Stimulated activated effector memory CD8-positive, alpha-beta T cell treated with anti-CD3 and anti-CD28 coated beads, Interleukin-12 subunit alpha, Interleukin-12 subunit beta, amount 100 ng/mL, for 72 hours (primary cell): ENCODE measurements around the gene FGF3.
A peak's percentile ranks its signal among the peaks of the same experiment; 100 is the strongest.

Experiments
- ATAC-seq: fragments of 150-1000 bp; cut with Tn5 transposase; 2 replicates; pipeline ENCODE4 v1.10.0; 2021
- DNase-seq, 2 donors: peaks; one replicate each; pipeline ENCODE4 v3.0.0; 2021 to 2022; ENCODE audit warnings: low spot score in 2 of 2
- H3K27ac Mint-ChIP-seq: one replicate; pipeline ENCODE4 v1.8.0; 2022; ENCODE audit warnings: mild to moderate bottlenecking, mixed read lengths
- H3K36me3 Mint-ChIP-seq: one replicate; pipeline ENCODE4 v1.8.0; 2022; ENCODE audit warnings: mild to moderate bottlenecking, mixed read lengths
- H3K4me1 Mint-ChIP-seq: one replicate; pipeline ENCODE4 v1.8.0; 2022; ENCODE audit warnings: mixed read lengths
- H3K4me3 Mint-ChIP-seq: one replicate; pipeline ENCODE4 v1.8.0; 2022; ENCODE audit warnings: mild to moderate bottlenecking, mixed read lengths
- H3K9me3 Mint-ChIP-seq: one replicate; pipeline ENCODE4 v1.8.0; 2022; ENCODE audit warnings: mixed read lengths

The FGF3 gene

DNA sequence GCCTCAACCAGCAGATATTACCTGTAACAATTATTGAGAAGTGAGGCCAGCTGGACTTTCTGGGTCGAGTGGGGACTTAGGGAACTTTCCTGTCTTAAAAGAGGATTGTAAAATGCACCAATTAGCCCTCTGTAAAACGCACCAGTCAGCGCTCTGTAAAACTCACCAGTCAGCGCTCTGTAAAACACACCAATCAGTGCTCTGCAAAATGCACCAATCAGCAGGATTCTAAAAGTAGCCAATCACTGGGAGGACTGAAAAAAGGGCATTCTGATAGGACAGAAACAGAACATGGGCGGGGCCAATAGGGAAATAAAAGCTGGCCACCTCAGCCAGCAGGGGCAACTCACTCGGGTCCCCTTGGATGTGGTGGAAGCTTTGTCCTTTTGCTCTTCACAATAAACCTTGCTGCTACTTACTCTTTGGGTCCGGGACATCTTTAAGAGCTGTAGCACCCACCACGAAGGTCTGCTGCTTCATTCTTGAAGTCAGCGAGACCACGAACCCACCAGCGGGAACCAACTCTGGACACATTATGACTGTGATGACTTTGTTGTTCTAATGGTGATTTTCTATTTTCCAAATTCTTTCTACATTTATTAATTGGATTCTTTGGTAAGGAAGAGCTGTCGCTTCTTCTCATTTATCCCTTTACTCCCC lies 40.2 kb upstream of the FGF3 start:
- Mint-ChIP-seq H3K4me1 (no peaks in the 10 kb centered on the region), H3K4me3 (no peak overlapping the region), H3K36me3 (no peaks in the 10 kb centered on the region), H3K9me3 (no peaks in the 10 kb centered on the region), H3K27ac (no peak overlapping the region)
- DNase-seq, result no peak
- no peak for ATAC-seq

DNA sequence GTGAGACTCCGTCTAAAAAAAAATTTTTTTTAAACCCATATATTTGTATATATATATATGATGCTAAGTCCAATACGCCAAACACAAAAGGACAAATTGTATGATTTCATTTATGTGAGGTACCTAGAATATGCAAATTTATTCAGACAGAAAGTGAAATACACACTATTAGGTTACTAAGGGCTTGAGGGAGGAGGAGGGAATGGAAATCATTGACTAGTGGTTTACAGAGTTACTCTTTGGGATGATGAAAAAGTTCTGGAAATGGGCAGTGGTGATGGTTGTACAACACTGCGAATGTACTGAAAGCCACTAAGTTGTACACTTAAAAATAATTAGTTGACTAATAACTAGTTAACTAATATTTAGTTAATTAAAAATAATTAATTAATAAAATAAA lies 36.2 kb upstream of the FGF3 start:
- Mint-ChIP-seq H3K27ac (no peak overlapping the region), H3K4me3 (no peak overlapping the region), H3K36me3 (no peaks in the 10 kb centered on the region), H3K4me1 (no peaks in the 10 kb centered on the region), H3K9me3 (no peaks in the 10 kb centered on the region)
- no peak for DNase-seq
- no peak for ATAC-seq

DNA sequence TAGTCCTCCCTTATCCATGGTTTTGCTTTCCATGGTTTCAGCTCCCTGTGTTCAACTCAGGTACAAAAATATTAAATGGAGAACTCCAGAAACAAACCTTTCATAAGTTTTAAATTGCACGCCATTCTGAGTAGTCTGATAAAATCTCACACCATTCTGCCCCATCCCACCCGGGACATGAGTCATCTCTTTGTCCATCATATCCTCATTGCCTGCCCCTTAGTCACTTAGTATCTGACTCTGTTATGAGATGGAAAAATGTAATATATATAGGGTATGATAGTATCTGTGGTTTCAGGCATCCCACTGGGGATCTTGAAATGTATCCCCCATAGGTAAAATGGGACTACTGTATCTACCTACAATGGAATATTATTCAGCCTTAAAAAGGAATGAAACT lies 35.5 kb upstream of the FGF3 start:
- no peak for DNase-seq
- Mint-ChIP-seq H3K9me3 (no peaks in the 10 kb centered on the region), H3K4me1 (no peaks in the 10 kb centered on the region), H3K4me3 (no peak overlapping the region), H3K27ac (no peak overlapping the region), H3K36me3 (no peaks in the 10 kb centered on the region)
- ATAC-seq, result no peak

DNA sequence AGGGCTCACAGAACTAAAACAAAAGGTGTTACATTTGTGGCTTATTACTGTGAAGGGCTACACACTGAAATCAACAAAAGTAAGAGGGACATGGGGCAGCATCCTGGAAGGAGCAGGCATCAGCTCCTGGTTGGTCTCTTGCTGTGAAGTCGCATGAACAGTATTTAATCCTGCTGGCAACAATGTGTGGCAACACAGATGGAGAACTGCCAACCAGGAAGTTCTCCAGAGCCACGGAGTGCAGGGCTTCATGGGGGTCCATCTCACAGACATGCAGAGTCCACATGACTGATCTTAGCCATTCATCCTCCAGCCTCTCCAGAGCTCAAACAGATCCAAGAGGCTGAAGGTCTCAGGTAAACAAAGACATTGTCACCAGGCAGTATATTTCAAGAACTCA lies 32.8 kb upstream of the FGF3 start:
- no peaks in the 10 kb centered on the region for H3K36me3 Mint-ChIP-seq
- ATAC-seq, result no peak

DNA sequence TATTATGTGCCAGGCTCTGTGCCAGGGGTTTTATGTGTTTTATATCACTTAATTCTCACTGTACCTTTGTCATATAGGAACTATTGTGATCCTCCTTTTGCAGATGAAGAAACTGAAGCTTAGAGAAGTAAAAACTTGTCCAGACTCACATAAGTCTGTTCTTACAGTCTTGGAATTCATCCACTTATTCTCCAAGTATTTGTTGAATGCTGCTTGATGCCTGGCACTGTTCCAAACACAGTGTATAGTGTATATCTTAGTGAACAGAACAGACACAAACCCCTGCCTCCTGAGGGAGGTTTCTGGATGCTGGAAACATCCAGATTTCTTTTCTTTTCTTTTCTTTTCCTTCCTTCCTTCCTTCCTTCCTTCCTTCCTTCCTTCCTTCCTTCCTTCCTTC lies 29.0 kb upstream of the FGF3 start:
- no peak for DNase-seq
- Mint-ChIP-seq H3K4me1 (no peaks in the 10 kb centered on the region), H3K36me3 (no peaks in the 10 kb centered on the region), H3K4me3 (no peak overlapping the region), H3K27ac (no peak overlapping the region), H3K9me3 (no peaks in the 10 kb centered on the region)
- no peak for ATAC-seq

More for the DNA sequence above, 32.8 kb upstream of the FGF3 start:
- no peak overlapping the region for H3K4me3 Mint-ChIP-seq
- H3K4me1 Mint-ChIP-seq, result no peaks in the 10 kb centered on the region
- no peaks in the 10 kb centered on the region for H3K9me3 Mint-ChIP-seq
- no peak for DNase-seq
- H3K27ac Mint-ChIP-seq, result no peak overlapping the region

DNA sequence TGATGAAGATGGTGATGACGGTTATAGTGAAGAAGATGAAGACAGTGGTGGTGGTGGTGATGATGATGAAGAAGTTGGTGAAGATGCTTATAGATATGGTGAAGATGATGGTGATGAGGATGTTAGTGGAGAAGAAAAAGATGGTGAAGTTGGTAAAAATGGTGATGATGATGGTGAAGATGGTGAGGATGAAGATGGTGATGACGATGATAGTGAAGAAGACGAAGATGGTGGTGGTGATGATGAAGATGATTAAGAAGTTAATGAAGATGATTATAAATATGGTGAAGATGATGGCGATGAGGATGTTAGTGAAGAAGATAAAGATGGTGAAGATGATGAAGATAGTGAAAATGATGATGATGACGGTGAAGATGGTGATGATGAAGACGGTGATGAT lies 25.2 kb upstream of the FGF3 start:
- no peak for ATAC-seq
- no peaks in the 10 kb centered on the region for H3K9me3 Mint-ChIP-seq
- no peak overlapping the region for H3K27ac Mint-ChIP-seq
- H3K4me1 Mint-ChIP-seq, result peaks cover 8% of the 10 kb centered on the region
- no peaks in the 10 kb centered on the region for H3K36me3 Mint-ChIP-seq
- no peak overlapping the region for H3K4me3 Mint-ChIP-seq
- no peak for DNase-seq

DNA sequence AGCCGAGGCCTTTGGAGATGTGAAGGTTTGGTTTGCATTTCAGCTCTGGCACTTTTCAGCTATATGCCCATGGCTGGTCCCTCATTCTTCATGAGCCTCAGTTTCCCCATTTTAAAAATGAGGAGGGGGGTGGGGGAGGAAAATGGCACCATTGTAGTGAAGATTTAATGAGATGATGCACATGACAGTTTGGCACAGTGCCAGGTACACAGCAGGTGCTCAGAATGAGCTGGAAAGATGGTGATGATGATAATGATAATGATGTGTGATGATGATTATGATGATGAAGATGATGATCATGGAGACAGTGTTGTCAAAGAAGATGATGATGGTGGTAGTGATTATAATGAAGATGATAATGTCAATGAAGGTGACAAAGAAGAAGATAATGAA lies 24.3 kb upstream of the FGF3 start:
- no peak for ATAC-seq
- Mint-ChIP-seq H3K4me3 (no peak overlapping the region), H3K4me1 (peaks cover 8% of the 10 kb centered on the region), H3K9me3 (no peaks in the 10 kb centered on the region), H3K27ac (no peak overlapping the region), H3K36me3 (no peaks in the 10 kb centered on the region)
- DNase-seq, result no peak

DNA sequence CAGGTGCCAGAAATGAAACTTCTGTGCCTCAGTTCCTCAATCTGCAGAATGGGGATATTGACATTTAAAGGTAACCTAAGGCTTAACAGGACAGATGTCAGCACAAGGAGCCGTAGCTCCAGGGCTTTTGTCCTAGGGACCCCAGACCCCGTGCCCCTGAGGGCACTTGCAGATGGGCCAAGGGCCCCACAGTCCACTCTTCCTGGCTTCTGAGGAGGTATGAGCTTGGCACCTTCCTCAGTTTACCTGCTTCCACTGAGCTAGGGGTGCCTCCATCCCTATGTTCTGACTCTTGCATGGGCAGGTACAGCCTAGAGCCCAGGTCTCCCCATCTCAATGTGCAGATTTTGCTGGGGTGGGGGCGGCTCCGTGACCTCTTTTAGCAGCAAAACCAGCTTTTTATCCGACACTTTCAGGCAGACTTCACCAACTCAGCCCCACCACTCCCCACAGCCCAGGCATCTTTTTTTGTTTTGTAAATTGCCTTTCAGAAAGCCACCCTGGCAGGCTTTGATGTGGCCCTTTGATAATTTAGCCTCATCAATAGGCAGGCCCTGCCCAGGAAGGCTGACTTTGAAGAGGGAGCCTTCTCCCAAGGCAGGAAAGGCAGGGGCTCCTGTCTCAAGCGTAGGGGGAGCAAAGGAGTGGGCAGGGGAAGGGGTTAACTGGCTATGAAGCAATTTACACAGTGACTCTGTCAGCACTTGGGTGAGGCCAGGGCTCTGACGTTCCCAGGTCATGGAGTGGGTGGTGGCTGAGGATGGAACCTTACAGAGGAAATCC lies 23.7 kb upstream of the FGF3 start:
- Mint-ChIP-seq H3K36me3 (no peaks in the 10 kb centered on the region), H3K9me3 (no peaks in the 10 kb centered on the region), H3K4me1 (peaks cover 8% of the 10 kb centered on the region), H3K27ac (no peak overlapping the region), H3K4me3 (no peak overlapping the region)
- DNase-seq (no peak), ATAC-seq (no peak)

DNA sequence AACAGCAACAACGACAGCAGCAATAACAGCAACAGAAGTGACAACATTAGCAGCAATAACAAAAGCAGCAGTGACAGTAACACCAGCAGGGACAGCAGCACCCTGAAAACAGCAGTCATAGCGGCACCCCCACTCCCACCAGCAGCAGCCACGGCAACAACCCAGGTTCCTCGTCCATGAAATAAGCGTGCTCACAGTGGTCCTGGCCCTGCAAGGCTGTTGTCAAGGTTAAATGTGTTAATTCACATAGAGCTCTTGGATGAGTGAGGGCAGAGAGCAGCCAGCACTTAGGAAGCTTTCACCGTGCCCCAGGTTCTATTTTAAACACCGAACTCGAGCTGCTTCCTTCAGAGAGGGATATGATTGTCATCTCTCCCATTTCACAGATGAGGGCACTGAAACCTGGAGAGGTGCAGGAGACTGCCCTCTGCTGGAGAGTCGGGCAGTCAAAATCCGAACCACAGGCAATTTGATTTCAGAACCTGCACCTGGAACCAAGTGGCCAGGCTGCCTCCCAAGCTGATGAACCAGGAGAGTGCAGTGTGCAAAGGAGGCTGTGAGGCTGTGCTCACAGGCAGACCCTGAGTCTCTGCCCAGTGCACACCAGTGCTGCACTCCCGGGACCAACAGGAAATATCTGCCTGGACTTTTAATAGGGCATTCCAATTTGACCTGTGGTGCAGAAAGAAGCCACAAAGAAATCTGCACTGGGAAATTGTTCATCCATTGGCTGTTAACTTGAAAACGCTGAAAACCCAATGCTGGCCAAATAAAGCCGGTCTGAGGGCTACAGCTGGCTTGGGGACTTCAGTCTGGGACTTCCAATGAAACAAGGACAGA lies 22.9 kb upstream of the FGF3 start:
- ATAC-seq (no peak), DNase-seq (no peak)
- no peaks in the 10 kb centered on the region for H3K36me3 Mint-ChIP-seq
- peaks cover 8% of the 10 kb centered on the region for H3K4me1 Mint-ChIP-seq
- H3K4me3 Mint-ChIP-seq, result no peak overlapping the region
- no peaks in the 10 kb centered on the region for H3K9me3 Mint-ChIP-seq
- no peak overlapping the region for H3K27ac Mint-ChIP-seq

DNA sequence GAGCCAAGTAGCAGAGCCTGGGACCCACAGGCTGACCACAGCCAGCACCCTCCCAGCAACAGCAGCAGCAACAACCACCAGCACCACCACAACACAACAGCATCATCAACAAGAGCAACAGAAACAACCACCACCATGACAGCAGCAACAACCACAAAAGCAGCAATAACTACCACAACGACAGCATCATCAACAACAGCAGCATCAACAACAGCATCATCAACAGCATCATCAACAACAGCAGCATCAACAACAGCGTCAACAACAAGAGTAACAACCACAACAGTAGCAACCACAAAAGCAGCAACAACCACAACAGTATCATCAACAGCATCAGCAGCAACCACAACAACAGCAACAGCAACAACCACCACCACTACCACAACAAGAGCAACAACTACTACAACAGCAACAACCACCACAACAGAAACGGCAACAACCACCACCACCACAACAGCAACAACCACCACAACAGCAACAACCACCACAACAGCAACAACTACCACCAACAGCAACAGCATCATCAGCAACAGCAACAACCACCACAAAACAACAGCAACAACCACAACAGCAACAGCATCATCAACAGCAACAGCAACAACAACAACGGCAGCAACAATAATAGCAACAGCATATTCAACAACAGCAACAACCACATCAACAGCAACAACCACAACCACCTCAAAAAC lies 22.1 kb upstream of the FGF3 start:
- H3K27ac Mint-ChIP-seq, result no peak overlapping the region
- no peaks in the 10 kb centered on the region for H3K36me3 Mint-ChIP-seq
- DNase-seq (no peak), ATAC-seq (no peak)
- peaks cover 8% of the 10 kb centered on the region for H3K4me1 Mint-ChIP-seq
- no peak overlapping the region for H3K4me3 Mint-ChIP-seq
- H3K9me3 Mint-ChIP-seq, result no peaks in the 10 kb centered on the region

DNA sequence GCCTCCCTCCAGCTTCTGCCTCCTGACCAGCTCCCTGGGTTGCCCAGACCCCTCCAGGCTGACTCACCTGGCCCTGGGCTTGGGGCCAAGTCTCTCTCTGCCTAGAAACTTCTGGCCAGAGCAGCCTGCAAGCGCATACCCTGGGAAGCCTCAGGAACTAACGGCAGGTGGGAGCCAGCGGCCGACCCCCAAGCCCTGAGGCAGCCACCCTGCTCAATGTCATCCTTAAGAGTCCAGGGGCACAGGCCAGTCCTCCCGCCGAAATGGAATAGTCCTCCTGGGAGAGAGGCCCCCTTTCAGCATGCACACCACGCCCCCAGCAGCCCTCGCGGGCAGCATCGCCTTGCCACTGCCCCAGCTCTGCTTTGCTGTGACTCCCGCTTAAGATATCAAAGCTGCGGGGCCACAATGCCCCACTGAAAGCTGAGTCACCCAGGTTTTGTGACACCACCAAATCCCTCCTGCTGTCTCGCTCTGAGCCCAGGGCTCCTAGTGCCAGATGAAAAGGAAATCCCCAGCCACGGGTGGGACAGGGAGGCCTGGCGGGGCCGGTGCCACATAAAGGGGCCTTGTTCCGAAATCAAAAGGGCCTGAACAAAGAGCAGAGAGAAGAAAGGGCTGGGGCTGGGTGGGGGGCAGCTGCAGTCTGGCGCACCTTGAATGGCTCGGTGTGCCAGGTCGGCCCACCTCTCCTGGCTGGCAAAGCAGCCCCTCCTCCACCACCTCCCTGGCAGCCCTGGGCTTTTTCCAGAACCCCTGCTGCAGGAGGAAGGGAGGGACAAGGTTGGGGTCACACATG lies 21.4 kb upstream of the FGF3 start:
- DNase-seq, result no peak
- Mint-ChIP-seq H3K9me3 (no peaks in the 10 kb centered on the region), H3K4me3 (no peak overlapping the region), H3K4me1 (peaks cover 16% of the 10 kb centered on the region), H3K27ac (no peak overlapping the region), H3K36me3 (no peaks in the 10 kb centered on the region)
- no peak for ATAC-seq

DNA sequence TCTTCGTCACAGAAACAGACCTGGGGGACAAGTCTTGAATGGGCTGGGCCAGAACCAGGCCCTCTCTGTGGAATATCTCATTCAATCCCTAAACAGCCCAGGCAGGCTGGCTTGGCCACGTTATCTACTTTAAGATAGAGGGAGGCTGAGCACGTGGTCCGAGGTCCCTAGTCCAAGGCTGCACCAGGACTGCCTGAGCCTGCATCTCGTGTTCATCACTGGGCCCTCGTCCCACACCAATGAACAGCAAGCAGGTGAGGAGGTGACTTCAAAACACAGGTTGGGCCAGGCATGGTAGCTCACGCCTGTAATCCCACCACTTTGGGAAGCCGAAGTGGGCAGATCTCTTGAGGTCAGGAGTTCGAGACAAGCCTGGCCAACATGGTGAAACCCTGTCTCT lies 20.3 kb upstream of the FGF3 start:
- ATAC-seq (no peak), DNase-seq (no peak)
- Mint-ChIP-seq H3K36me3 (no peaks in the 10 kb centered on the region), H3K9me3 (no peaks in the 10 kb centered on the region), H3K27ac (no peak overlapping the region), H3K4me3 (no peak overlapping the region), H3K4me1 (peaks cover 24% of the 10 kb centered on the region)

DNA sequence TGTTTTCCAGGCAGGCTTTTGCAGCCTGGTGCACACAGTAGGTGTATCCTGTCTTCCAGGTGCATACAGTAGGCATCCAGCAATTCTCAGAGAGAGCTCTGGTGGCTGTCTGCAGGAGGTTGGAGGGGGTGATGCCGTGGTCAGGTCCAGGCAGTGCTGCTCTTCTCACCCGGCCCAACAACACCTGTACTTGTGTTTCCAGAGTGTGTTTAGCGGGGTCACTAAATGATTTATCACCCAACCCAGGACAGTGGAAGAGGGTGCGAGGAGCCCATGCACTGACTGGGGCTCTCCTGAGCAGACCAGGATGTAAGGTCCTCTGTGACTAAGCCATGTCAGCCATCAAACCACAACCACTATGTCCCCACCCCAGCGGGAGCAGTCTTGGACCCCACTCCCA lies 18.6 kb upstream of the FGF3 start:
- ATAC-seq, result peak; percentile 44
- no peak for DNase-seq
- H3K36me3 Mint-ChIP-seq, result no peaks in the 10 kb centered on the region
- no peaks in the 10 kb centered on the region for H3K9me3 Mint-ChIP-seq
- H3K27ac Mint-ChIP-seq, result no peak overlapping the region
- peaks cover 24% of the 10 kb centered on the region for H3K4me1 Mint-ChIP-seq
- no peak overlapping the region for H3K4me3 Mint-ChIP-seq

DNA sequence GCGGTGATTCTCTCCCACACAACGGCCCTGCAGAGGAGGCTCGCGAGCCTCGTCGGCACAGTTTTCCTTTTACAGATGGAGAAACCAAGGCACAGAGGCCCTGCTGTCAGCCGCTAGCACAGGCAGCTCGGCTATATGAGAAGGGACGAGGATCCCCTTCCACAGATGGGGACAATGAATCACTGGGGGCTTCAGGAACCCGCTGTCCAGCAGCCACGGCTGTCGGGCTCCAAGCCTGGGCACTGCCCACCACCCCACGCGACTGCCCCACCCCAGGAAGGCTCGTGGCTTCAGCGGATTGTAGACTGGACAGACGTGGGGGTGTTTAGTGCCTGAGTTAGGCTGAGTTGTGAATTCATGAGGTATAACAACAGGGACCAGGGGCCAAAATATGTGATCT lies 17.2 kb upstream of the FGF3 start:
- Mint-ChIP-seq H3K4me3 (no peak overlapping the region), H3K27ac (no peak overlapping the region), H3K4me1 (peaks cover 22% of the 10 kb centered on the region), H3K9me3 (no peaks in the 10 kb centered on the region), H3K36me3 (no peaks in the 10 kb centered on the region)
- DNase-seq, result no peak
- ATAC-seq, result no peak
